GM19239 (cell line): ENCODE results near the gene CHRM2.

ENCODE experiments used
- DNase-seq: peaks from one replicate; pipeline ENCODE4 v3.0.0; 2011; ENCODE audit warnings: low spot score; ENCODE audit not compliant: insufficient read length
- FAIRE-seq: peaks from 2 replicates; lab custom pipeline; 2011; peaks lifted over from hg19 to GRCh38; lab: Jason Lieb, UNC

CHRM2 gene

GRCh38 chr7:136890399-136890798, 21.9 kb downstream of the CHRM2 start:
- no peak for DNase-seq
- no peak for FAIRE-seq

- FAIRE-seq (no peak), DNase-seq (no peak)
Observed at GRCh38 chr7:136891850-136892249, 23.4 kb downstream of the CHRM2 start.

- DNase-seq, result no peak
- FAIRE-seq, result no peak
Observed at GRCh38 chr7:136894789-136895188, 26.3 kb downstream of the CHRM2 start.

GRCh38 chr7:136897676-136898075, 29.2 kb downstream of the CHRM2 start:
- FAIRE-seq (no peak), DNase-seq (no peak)

- DNase-seq (no peak), FAIRE-seq (no peak)
Observed at GRCh38 chr7:136900005-136900404, 31.6 kb downstream of the CHRM2 start.

GRCh38 chr7:136910771-136911170, 42.3 kb downstream of the CHRM2 start:
- no peak for FAIRE-seq
- DNase-seq, result no peak

GRCh38 chr7:136911344-136911743, 42.9 kb downstream of the CHRM2 start:
- FAIRE-seq (no peak), DNase-seq (no peak)

GRCh38 chr7:136912339-136912738, 43.9 kb downstream of the CHRM2 start:
- no peak for DNase-seq

GRCh38 chr7:136914016-136914415, 45.6 kb downstream of the CHRM2 start:
- FAIRE-seq, result no peak
- no peak for DNase-seq

More at GRCh38 chr7:136912339-136912738, 43.9 kb downstream of the CHRM2 start:
- no peak for FAIRE-seq

GRCh38 chr7:136919820-136920219, 51.4 kb downstream of the CHRM2 start:
- FAIRE-seq (no peak), DNase-seq (no peak)

- FAIRE-seq, result no peak
- DNase-seq, result no peak
Observed at GRCh38 chr7:136923111-136923667, 54.7 kb downstream of the CHRM2 start.

GRCh38 chr7:136925044-136925443, 56.6 kb downstream of the CHRM2 start:
- no peak for FAIRE-seq
- DNase-seq, result no peak

- FAIRE-seq (no peak), DNase-seq (no peak)
Observed at GRCh38 chr7:136925556-136925955, 57.1 kb downstream of the CHRM2 start.

GRCh38 chr7:136931169-136931867, 62.9 kb downstream of the CHRM2 start:
- FAIRE-seq (no peak), DNase-seq (no peak)

GRCh38 chr7:136937436-136937835, 69.0 kb downstream of the CHRM2 start:
- no peak for DNase-seq
- no peak for FAIRE-seq

- DNase-seq (no peak), FAIRE-seq (no peak)
Observed at GRCh38 chr7:136938476-136938875, 70.0 kb downstream of the CHRM2 start.

GRCh38 chr7:136940122-136940521, 71.7 kb downstream of the CHRM2 start:
- FAIRE-seq (no peak), DNase-seq (no peak)

- no peak for DNase-seq
- FAIRE-seq, result no peak
Observed at GRCh38 chr7:136940917-136941316, 72.5 kb downstream of the CHRM2 start.

GRCh38 chr7:136941816-136942215, 73.4 kb downstream of the CHRM2 start:
- FAIRE-seq (no peak), DNase-seq (no peak)

- DNase-seq (no peak), FAIRE-seq (no peak)
Observed at GRCh38 chr7:136942401-136942800, 73.9 kb downstream of the CHRM2 start.

GRCh38 chr7:136942994-136943393, 74.5 kb downstream of the CHRM2 start:
- DNase-seq (no peak), FAIRE-seq (no peak)

GRCh38 chr7:136947347-136947746, 78.9 kb downstream of the CHRM2 start:
- DNase-seq (no peak), FAIRE-seq (no peak)
